ENCODE results near the gene PIK3C2B.

Gene PIK3C2B

DNA sequence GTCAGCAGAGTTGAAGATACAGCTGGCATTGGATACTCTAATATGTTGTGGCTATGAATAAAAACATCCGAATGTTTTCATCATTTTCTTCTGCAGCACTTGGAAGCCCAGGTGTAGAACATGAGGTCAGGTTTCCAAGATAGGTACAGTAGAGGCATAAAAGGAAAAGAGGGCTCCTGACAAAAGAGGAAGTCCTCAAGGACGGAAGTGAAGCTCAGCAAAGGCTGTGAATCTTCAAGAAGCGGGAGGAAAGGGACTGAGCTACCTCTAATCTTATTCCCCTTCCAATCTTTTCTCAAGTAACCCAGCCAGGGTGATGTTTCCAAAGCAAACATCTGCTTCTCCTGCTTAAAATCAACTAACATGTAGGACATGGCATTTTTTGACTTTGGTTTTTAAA, 4.4 kb upstream of the PIK3C2B start:
- TF ChIP-seq, protein P1, sequence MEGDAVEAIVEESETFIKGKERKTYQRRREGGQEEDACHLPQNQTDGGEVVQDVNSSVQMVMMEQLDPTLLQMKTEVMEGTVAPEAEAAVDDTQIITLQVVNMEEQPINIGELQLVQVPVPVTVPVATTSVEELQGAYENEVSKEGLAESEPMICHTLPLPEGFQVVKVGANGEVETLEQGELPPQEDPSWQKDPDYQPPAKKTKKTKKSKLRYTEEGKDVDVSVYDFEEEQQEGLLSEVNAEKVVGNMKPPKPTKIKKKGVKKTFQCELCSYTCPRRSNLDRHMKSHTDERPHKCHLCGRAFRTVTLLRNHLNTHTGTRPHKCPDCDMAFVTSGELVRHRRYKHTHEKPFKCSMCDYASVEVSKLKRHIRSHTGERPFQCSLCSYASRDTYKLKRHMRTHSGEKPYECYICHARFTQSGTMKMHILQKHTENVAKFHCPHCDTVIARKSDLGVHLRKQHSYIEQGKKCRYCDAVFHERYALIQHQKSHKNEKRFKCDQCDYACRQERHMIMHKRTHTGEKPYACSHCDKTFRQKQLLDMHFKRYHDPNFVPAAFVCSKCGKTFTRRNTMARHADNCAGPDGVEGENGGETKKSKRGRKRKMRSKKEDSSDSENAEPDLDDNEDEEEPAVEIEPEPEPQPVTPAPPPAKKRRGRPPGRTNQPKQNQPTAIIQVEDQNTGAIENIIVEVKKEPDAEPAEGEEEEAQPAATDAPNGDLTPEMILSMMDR (IDR thresholded peaks at IDR 0.05; ENCODE audit: low read depth, low read length, missing control alignments) = no peak
- H3K4me3 ChIP-seq (ENCODE audit: low read depth, low read length) = no peak overlapping the region

DNA sequence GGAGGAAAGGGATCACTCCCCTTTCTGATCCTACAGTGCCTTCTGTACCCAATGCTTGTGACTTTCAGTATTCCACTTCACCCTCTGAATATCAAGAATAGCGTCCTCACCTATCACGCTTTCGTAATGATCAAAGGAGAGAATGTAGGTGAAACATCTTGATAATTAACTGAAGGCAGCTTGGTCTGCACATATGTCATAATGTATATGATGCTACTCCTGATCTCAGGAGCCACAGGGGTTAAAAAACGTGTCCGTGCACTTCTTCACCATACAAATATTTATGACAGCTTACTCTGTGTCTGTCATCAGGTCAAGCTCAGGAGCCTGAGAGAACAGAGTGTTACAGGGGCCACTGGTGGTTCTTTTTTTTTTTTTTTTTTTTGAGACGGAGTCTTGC, 1.2 kb upstream of the PIK3C2B start:
- TF ChIP-seq, protein P1 (IDR thresholded peaks at IDR 0.05; ENCODE audit: low read depth, low read length, missing control alignments) = no peak
- H3K4me3 ChIP-seq (ENCODE audit: low read depth, low read length) = peak overlapping the region; percentile 93; the same call in 1 of the 2 replicates
- no peak for DNase-seq (ENCODE audit: low read depth)

More for the DNA sequence above, 4.4 kb upstream of the PIK3C2B start:
- no peak for DNase-seq (ENCODE audit: low read depth)

DNA sequence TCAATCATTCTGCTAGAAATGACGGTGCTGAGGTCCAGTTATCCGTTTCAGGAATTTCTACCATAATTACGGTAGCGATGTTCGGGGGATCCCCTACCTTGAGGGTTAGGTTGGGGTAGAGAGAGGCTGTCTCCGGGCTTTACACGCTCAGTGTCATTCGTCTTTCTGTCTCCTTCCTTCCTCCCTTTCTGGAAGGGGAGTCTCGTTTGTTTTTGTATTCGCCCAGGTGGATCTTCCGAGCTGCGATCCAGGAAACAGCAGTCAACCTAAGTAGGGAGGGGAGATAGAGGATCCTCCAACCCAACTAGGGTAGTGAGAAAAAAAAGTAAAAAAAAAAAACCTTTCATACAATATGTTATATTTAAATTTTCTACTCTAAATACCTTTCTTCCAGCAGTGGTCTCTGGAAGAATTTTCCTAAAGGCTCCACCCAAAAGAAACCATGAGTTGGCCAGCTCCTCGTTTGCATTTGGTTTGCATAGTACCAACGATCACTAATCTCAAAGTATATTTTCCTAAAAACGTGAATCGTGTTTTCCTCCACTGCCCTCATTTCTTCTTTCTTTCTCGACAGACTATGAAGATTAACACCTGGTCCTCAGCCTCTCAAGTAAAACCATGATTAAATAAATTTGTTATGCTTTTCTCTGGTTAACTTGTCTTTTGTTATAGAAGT, 611 bp upstream of the PIK3C2B start:
- peak overlapping the region; percentile 93 for H3K4me3 ChIP-seq (ENCODE audit: low read depth, low read length)
- TF ChIP-seq, protein P1 (IDR thresholded peaks at IDR 0.05; ENCODE audit: low read depth, low read length, missing control alignments) = no peak
- no peak for DNase-seq (ENCODE audit: low read depth)

DNA sequence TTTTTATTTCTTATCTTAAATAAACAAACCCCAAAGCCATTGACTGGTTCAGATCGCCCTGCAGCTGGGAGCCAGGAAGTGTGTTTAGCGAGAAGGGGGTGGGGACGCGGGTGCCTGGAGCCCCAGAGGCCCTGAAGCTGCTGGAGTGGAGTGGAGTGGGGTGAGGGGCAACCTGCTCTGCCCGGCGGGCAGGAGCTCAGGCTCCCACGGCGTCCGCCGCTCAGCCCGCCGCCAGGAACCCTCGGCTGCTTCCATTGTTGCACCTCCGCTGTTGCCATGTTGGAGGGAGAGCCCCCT, 673 bp downstream of the PIK3C2B start:
- DNase-seq (ENCODE audit: low read depth) = no peak

DNA sequence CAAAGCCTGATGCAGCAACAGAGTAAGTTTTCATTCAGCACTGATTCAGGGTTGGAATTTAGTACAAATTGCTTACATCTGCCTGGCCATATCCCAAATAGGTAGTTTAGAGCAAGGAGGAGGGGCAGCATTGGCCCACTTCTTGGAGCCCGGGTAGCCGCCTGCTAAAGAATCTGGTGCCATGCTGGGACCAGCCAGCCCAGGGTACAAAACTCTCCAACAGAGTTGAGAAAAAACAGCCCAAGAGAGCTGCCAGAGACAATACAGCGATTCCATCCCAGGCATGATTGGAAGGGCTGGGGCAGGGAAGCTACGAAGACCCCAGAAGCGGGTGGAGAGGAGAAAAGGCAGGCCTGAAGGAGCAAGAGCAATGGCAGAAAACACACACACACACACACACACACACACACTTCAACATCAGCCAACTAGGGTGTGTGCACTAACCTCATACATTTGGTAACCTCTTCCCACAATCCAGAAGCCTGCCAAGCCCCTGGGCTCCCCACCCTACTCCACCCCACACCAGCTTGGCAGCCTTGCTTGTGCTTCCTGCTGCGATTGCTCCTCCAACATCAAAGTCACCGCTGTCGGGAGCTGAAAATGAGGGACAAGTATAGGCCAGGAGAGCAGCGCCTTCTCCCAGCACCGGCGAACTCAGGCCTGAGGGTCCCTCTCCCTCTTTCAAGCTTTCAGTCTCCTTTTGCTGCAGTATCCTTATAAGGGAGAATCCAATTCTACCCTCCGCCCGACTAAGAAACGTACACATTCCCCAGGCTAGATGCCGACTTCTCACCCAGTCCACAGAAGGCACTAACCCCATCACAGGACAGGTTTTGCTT, 1.2 kb downstream of the PIK3C2B start:
- DNase-seq (ENCODE audit: low read depth) = no peak
- TF ChIP-seq, protein P1 (IDR thresholded peaks at IDR 0.05; ENCODE audit: low read depth, low read length, missing control alignments) = no peak
- H3K4me3 ChIP-seq (ENCODE audit: low read depth, low read length) = peak overlapping the region; percentile 93

More for the DNA sequence above, 673 bp downstream of the PIK3C2B start:
- TF ChIP-seq, protein P1 (IDR thresholded peaks at IDR 0.05; ENCODE audit: low read depth, low read length, missing control alignments) = no peak
- H3K4me3 ChIP-seq (ENCODE audit: low read depth, low read length) = peak overlapping the region; percentile 93

DNA sequence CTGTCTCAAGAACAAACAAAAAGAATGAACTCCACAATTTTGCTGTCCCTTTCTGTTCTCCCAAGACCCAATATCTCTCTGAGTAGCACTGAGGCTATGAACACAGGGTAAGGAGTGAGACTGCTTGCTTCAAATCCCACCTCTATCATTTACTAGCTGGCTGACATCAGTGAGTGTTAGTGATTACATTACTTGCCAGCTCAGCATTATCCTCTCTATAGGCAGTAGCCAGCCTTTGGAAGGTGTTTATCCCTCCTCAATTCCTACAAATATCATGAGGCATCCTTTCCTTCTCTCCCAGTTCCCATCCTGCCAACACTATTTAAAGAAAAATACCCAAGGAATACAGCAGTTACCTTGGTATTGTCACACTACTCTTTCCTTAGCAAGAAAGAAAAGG, 3.0 kb downstream of the PIK3C2B start:
- no peak for DNase-seq (ENCODE audit: low read depth)
- TF ChIP-seq, protein P1 (IDR thresholded peaks at IDR 0.05; ENCODE audit: low read depth, low read length, missing control alignments) = no peak
- H3K4me3 ChIP-seq (ENCODE audit: low read depth, low read length) = no peak overlapping the region

Data from GM12864 (cell line).